BJ (cell line): ENCODE data around the gene NNT. TPM values are rescaled to one million over a fixed set of nuclear protein-coding genes. Genes with fewer than 3 reads are reported as not detected.
"Not testable (repeated sequence)": the region's sequence is repeated elsewhere in the genome, so short reads cannot be mapped to it uniquely, and the experiment has no call there.

Source experiments
- CTCF ChIA-PET: fragments of 350-600 bp; formaldehyde crosslinking; extraction: SDS; loops from one replicate; lab custom pipeline; 2021; ENCODE audit warnings: antibody characterized with exemption, inconsistent platforms; lab: Yijun Ruan, JAX
- POLR2A ChIA-PET: fragments of 300-600 bp; sonication (Branson Sonifier 250); formaldehyde crosslinking; extraction: SDS; loops from one replicate; lab custom pipeline; 2021; ENCODE audit warnings: antibody characterized with exemption; lab: Charles Lee
- DNase-seq: peaks from one replicate; pipeline ENCODE4 v3.0.0-alpha.2; 2011; ENCODE audit warnings: low read depth
- H3K27me3 ChIP-seq: 2 replicates; pipeline ENCODE4 v1.6.0; 2011; ENCODE audit warnings: low read length; ENCODE audit not compliant: control insufficient read depth, insufficient read depth
- H3K36me3 ChIP-seq: 2 replicates; pipeline ENCODE4 v1.5.1; 2011; ENCODE audit warnings: low read length; ENCODE audit not compliant: control insufficient read depth, insufficient read depth
- H3K4me3 ChIP-seq: 2 replicates; pipeline ENCODE4 v1.5.1; 2011; ENCODE audit warnings: low read depth, mild to moderate bottlenecking, control low read depth, low read length
- CTCF ChIP-seq: IDR thresholded peaks from 2 replicates; pipeline ENCODE4 v1.5.1; 2011; ENCODE audit warnings: low read depth, mild to moderate bottlenecking, control low read depth, inconsistent platforms, low read length, moderate library complexity; ENCODE audit not compliant: insufficient read depth
- polyA plus RNA-seq: library from polyadenylated mRNA; depleted of rRNA; stranded (reverse); fragments of >200 nt; gene quantifications from 2 replicates; pipeline ENCODE4 v1.2.3, GENCODE V29; 2011

NNT gene
- polyA plus RNA-seq, 1 experiment = 44.8 TPM

GRCh38 chr5:43572357-43572756 is 30.6 kb upstream of the NNT start:
- ChIA-PET CTCF (no interaction called here), POLR2A (no interaction called here)
- no peaks in the 10 kb centered on the region for H3K27me3 ChIP-seq
- H3K4me3 ChIP-seq = no peak overlapping the region
- H3K36me3 ChIP-seq = no peaks in the 10 kb centered on the region
- DNase-seq = no peak
- no peak for TF ChIP-seq CTCF

GRCh38 chr5:43573058-43573457 is 29.9 kb upstream of the NNT start:
- H3K4me3 ChIP-seq = no peak overlapping the region
- H3K27me3 ChIP-seq = no peaks in the 10 kb centered on the region
- no peak for DNase-seq
- POLR2A ChIA-PET = no interaction called here
- no peaks in the 10 kb centered on the region for H3K36me3 ChIP-seq
- TF ChIP-seq CTCF = no peak
- CTCF ChIA-PET = no interaction called here

GRCh38 chr5:43580402-43581210 is 22.4 kb upstream of the NNT start:
- H3K27me3 ChIP-seq, H3K36me3 ChIP-seq, DNase-seq, POLR2A ChIA-PET, H3K4me3 ChIP-seq: not testable (repeated sequence)
- CTCF ChIA-PET = interaction anchor here (0.6 kb wide), 1 partner anchor 449 kb away, joined by 3 read pairs; no protein-coding TSS in a partner anchor

- no peak for TF ChIP-seq CTCF
- H3K36me3 ChIP-seq = no peaks in the 10 kb centered on the region
- POLR2A ChIA-PET = no interaction called here
- CTCF ChIA-PET = no interaction called here
- no peak overlapping the region for H3K4me3 ChIP-seq
- H3K27me3 ChIP-seq = no peaks in the 10 kb centered on the region
- DNase-seq = no peak
These were observed 21.6 kb upstream of the NNT start for GRCh38 chr5:43581398-43581797.

- ChIA-PET CTCF (no interaction called here), POLR2A (no interaction called here)
- TF ChIP-seq CTCF = no peak
- no peak for DNase-seq
- H3K36me3 ChIP-seq = no peaks in the 10 kb centered on the region
- no peak overlapping the region for H3K4me3 ChIP-seq
- H3K27me3 ChIP-seq = no peaks in the 10 kb centered on the region
These were observed 20.6 kb upstream of the NNT start for GRCh38 chr5:43582082-43583005.
